SH-SY5Y (cell line): ENCODE measurements around the gene GRP.
A peak's percentile ranks its signal among the peaks of the same experiment; 100 is the strongest.

Source experiments
- GATA2 ChIP-seq: IDR thresholded peaks from 2 replicates; pipeline ENCODE4 v1.6.1; 2011; ENCODE audit warnings: mild to moderate bottlenecking, low read depth, low read length
- GATA3 ChIP-seq: IDR thresholded peaks from 2 replicates; pipeline ENCODE4 v1.6.1; 2011; ENCODE audit warnings: low read depth, mild to moderate bottlenecking, low read length, moderate library complexity

GRP gene

GRCh38 chr18:59269563-59270119, 49.7 kb downstream of the GRP start:
- TF ChIP-seq GATA2 (no peak), GATA3 (no peak)

GRCh38 chr18:59270689-59271257, 50.8 kb downstream of the GRP start:
- TF ChIP-seq GATA3 (no peak), GATA2 (0 out of 2 replicates have a peak, but pooled peaks have one; percentile 26)

- TF ChIP-seq GATA3 (no peak), GATA2 (no peak)
Observed at GRCh38 chr18:59271606-59272220, 51.8 kb downstream of the GRP start.

GRCh38 chr18:59272221-59272888, 52.4 kb downstream of the GRP start:
- TF ChIP-seq GATA2 (no peak), GATA3 (no peak)

GRCh38 chr18:59272891-59273758, 53.2 kb downstream of the GRP start, which contains the start of gene RAX:
TSS of gene RAX (minus strand) at chr18:59273454. CDS start at chr18:59273206, 248 bp downstream.
- TF ChIP-seq GATA2 (no peak), GATA3 (no peak)

- no peak for TF ChIP-seq GATA2
- no peak for TF ChIP-seq GATA3
Observed at GRCh38 chr18:59273759-59274532, 54.0 kb downstream of the GRP start.

GRCh38 chr18:59274533-59274928, 54.6 kb downstream of the GRP start:
- TF ChIP-seq GATA3: no peak
- no peak for TF ChIP-seq GATA2

- TF ChIP-seq GATA2: no peak
- no peak for TF ChIP-seq GATA3
Observed at GRCh38 chr18:59275406-59275949, 55.5 kb downstream of the GRP start.

GRCh38 chr18:59276047-59276446, 56.1 kb downstream of the GRP start:
- no peak for TF ChIP-seq GATA2
- TF ChIP-seq GATA3: no peak

GRCh38 chr18:59278793-59279192, 58.8 kb downstream of the GRP start:
- no peak for TF ChIP-seq GATA2
- TF ChIP-seq GATA3: no peak

GRCh38 chr18:59279193-59279592, 59.2 kb downstream of the GRP start:
- no peak for TF ChIP-seq GATA2
- TF ChIP-seq GATA3: no peak

- no peak for TF ChIP-seq GATA2
- TF ChIP-seq GATA3: no peak
Observed at GRCh38 chr18:59279722-59280121, 59.8 kb downstream of the GRP start.
